Measurements from ENCODE around the gene METTL13. TPM values are rescaled to one million over a fixed set of nuclear protein-coding genes. Genes with fewer than 3 reads are reported as not detected.

METTL13 gene
- polyA plus RNA-seq, 1 donor from 2014 or later = 8.4 TPM

GRCh38 chr1:171793636-171794035 lies 12.2 kb downstream of the METTL13 start:
- Histone ChIP-seq H2AFZ (ENCODE audit: low read depth, low read length) (no peak overlapping the region), H3K27me3 (ENCODE audit: insufficient read depth, low read depth, low read length) (no peaks in the 10 kb centered on the region), H3K9me3 (ENCODE audit: low read length) (no peaks in the 10 kb centered on the region), H3K36me3 (ENCODE audit: insufficient read depth, low read length) (no peaks in the 10 kb centered on the region), H3K4me2 (ENCODE audit: low read length) (no peak overlapping the region), H3K79me2 (replicated peaks; ENCODE audit: insufficient read depth, low read length) (no peaks in the 10 kb centered on the region), H3K9me2 (ENCODE audit: insufficient read depth, low read length) (no peaks in the 10 kb centered on the region), H3K9ac (ENCODE audit: low read length) (no peak overlapping the region), H3K27ac (ENCODE audit: low read length) (no peak overlapping the region), H3K4me3 (ENCODE audit: low read length) (no peak overlapping the region), H4K20me1 (ENCODE audit: insufficient read depth) (no peaks in the 10 kb centered on the region), H3F3A (ENCODE audit: insufficient read depth, low read length, poor library complexity, severe bottlenecking) (no peaks in the 10 kb centered on the region)
- TF ChIP-seq EP300 (conservative IDR thresholded peaks at IDR 0.05; ENCODE audit: poor library complexity, severe bottlenecking) (no peak), TAF1 (IDR thresholded peaks at IDR 0.05; ENCODE audit: low read depth) (no peak), REST (IDR thresholded peaks at IDR 0.05; ENCODE audit: borderline replicate concordance) (no peak), SMC3 (conservative IDR thresholded peaks at IDR 0.05; ENCODE audit: poor library complexity) (no peak), MXI1 (conservative IDR thresholded peaks at IDR 0.05; ENCODE audit: poor library complexity, severe bottlenecking) (no peak), CTCF (IDR thresholded peaks at IDR 0.05; ENCODE audit: poor library complexity, severe bottlenecking) (no peak), EZH2 (IDR thresholded peaks at IDR 0.05; ENCODE audit: borderline replicate concordance, insufficient read depth, low read length, poor library complexity, severe bottlenecking) (no peak), RAD21 (conservative IDR thresholded peaks at IDR 0.05) (no peak), POLR2AphosphoS5 (IDR thresholded peaks at IDR 0.05) (no peak)

- H3K9me2 ChIP-seq (ENCODE audit: insufficient read depth, low read length) = no peaks in the 10 kb centered on the region
- H3K79me2 ChIP-seq (replicated peaks; ENCODE audit: insufficient read depth, low read length) = no peaks in the 10 kb centered on the region
- H3K27ac ChIP-seq (ENCODE audit: low read length) = no peak overlapping the region
- no peaks in the 10 kb centered on the region for H4K20me1 ChIP-seq (ENCODE audit: insufficient read depth)
- H3F3A ChIP-seq (ENCODE audit: insufficient read depth, low read length, poor library complexity, severe bottlenecking) = no peaks in the 10 kb centered on the region
- H3K9me3 ChIP-seq (ENCODE audit: low read length) = no peaks in the 10 kb centered on the region
- no peak overlapping the region for H2AFZ ChIP-seq (ENCODE audit: low read depth, low read length)
- no peak overlapping the region for H3K4me2 ChIP-seq (ENCODE audit: low read length)
- no peaks in the 10 kb centered on the region for H3K36me3 ChIP-seq (ENCODE audit: insufficient read depth, low read length)
- TF ChIP-seq RAD21 (conservative IDR thresholded peaks at IDR 0.05) = no peak
- no peak for TF ChIP-seq MXI1 (conservative IDR thresholded peaks at IDR 0.05; ENCODE audit: poor library complexity, severe bottlenecking)
- no peak for TF ChIP-seq REST (IDR thresholded peaks at IDR 0.05; ENCODE audit: borderline replicate concordance)
- TF ChIP-seq EP300 (conservative IDR thresholded peaks at IDR 0.05; ENCODE audit: poor library complexity, severe bottlenecking) = no peak
- no peak for TF ChIP-seq POLR2AphosphoS5 (IDR thresholded peaks at IDR 0.05)
- no peaks in the 10 kb centered on the region for H3K27me3 ChIP-seq (ENCODE audit: insufficient read depth, low read depth, low read length)
- H3K4me3 ChIP-seq (ENCODE audit: low read length) = no peak overlapping the region
- H3K9ac ChIP-seq (ENCODE audit: low read length) = no peak overlapping the region
Measured at GRCh38 chr1:171794085-171794484, 12.6 kb downstream of the METTL13 start.

All from neural cell (in vitro differentiated cells).